Measurements from ENCODE around the gene DNMBP.
"Not testable (repeated sequence)": the region's sequence is repeated elsewhere in the genome, so short reads cannot be mapped to it uniquely, and the experiment has no call there.

Gene DNMBP

DNA sequence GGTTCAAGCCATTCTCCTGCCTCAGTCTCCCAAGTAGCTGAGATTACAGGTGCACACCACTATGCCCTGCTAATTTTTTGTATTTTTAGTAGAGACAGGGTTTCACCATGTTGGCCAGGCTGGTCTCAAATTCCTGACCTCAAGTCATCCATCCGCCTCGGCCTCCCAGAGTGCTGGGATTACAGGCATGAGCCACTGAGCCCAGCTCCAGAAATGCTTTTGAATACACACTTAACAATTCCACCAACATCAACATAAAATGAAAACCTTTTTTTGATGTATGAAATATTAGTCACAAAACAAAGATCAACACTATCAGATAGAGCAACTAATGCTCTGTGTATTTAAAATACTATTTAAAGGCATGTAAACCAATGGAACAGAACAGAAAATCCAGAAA, 63.7 kb downstream of the DNMBP start:
- not testable (repeated sequence) for DNase-seq (ENCODE audit: low read depth in 3 of 3)

DNA sequence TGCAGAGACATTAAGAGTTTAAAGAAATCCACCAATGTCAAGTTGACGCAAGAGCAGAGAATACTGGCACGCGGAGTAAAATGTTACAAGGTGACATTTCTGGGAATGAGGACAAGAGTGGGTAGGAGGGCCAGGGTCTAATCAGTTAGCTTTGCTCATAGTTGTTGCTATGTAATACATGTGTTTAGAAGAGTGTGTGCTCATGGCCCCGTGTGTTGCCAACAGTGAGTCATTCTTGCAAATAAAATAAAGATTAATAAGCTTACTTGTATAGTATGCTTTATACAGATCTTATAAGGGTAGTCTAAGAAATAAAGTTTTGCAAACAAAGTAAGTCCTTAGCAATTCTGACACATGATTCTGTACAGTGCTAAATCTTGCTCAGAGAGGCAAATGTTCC, 64.5 kb downstream of the DNMBP start:
- no peak for DNase-seq (ENCODE audit: low read depth in 3 of 3)

DNA sequence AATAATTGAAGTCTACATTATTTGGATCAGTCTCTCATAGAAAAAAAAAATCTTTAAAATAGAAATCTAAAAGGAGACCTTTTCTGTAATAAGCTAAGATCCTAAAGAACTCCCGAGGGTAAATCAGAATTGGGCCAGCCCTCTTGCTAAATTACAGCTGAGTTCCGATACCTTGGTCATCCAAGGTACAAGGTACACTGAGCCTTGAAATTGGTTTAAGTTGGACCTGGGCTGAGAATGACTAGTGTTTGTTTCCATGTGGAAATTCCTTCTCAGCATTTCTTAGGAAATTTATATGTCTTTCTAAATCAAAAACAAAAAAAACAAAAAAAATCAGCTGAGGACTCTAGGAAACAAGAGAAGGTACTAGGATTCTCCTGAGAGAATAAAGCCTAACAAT, 64.9 kb downstream of the DNMBP start:
- DNase-seq (ENCODE audit: low read depth in 3 of 3): no peak

- DNase-seq (ENCODE audit: low read depth in 3 of 3): no peak
Measured at GRCh38 chr10:99943908-99944307, 65.8 kb downstream of the DNMBP start.

GRCh38 chr10:99941942-99942820, 67.6 kb downstream of the DNMBP start:
- DNase-seq (ENCODE audit: low read depth in 3 of 3): no peak

DNA sequence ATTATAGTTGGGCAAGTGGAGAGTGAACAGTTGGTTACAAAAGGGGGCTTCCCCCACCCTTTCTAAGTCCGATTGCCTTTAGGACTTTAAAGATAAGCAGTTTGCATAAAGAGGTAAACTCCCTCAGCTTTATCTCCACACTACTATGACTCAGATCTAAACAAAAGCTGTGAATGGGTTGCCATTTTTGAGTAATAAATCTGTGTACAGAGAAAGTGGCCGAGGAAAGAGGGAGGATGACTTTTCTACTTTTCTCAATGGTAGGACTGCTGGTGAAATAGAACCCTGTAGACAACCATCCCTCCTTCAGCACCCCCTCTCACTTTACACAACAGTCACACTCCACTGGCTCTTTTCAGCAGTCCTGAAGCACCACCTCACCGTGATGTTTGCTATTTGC, 71.2 kb downstream of the DNMBP start:
- DNase-seq (ENCODE audit: low read depth in 3 of 3): no peak

GRCh38 chr10:99937630-99938029, 72.1 kb downstream of the DNMBP start:
- no peak for DNase-seq (ENCODE audit: low read depth in 3 of 3)

DNA sequence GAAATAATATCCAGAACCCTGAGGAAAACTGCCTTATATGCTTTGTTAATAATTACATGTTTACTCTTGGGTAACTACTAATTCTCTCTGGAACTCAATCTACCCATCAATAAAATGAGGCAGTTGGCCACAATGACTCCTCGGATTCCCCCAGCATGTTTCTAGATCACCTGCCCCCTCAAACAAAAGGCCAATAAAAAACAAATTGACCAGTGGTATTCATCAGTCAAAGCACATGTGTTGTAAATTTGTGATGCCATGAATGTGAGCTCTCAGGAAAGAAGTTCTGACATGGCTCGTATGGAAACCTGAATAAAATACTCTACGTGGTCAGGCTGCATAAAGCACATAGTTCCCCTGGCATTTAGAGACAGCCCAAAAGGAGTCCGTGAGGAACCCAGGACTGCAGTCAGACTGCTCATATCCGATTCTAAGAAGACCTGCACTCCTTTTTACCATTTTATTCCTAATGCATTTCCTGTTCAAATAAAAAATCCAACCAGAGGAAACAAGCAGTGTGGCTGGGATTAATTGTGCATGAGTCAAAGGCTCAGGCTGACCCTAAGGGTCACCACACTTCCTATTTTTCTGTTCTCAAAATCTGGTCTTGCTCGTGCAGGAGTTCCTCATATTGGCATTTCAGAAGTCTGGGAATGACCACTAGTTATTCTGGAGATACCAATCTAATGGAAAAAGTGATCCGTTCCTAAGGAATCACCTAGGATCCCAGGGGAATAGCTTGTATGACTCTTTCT, 77.4 kb downstream of the DNMBP start:
- DNase-seq (ENCODE audit: low read depth in 3 of 3): not testable (repeated sequence)

DNA sequence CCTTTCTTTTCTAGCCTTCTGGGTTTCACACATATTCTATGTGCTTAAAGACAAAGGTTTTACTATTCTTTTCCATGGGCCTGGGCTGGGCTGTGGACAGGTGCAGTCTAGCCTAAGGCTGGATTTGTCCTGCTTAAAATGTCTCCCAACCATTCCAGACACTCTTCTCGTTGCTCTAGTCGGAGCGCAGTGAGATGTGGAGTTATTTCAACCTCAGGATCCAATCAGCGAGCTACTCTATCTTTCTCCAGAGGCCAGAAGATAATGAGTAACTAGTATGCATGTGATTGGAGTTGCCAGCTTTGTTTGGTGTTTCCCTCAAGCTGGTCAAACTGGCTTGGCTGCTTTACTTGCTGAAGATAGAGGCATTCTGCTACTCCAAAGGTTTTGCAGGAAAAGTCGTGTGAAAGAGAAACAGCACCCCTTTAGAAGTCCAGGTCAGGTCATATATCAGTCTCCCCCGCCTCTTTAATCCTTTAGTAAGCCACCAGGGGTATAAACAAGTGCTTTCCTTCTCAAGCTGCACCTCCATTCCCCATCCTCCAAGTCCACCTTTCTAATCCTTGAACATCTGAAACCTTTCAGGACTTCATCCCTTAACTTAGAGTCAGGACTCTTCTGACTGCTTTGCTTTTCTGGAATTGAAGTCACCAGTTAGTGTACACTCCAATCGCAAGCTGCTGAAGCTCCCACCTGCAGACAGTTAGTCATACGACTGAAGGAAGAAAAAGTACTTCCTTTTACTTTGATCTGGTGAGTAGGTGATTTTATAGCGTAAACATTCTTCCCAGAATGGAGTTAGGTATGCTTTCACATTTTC, 78.8 kb downstream of the DNMBP start:
- no peak for DNase-seq (ENCODE audit: low read depth in 3 of 3)

GRCh38 chr10:99929360-99929759, 80.4 kb downstream of the DNMBP start:
- DNase-seq (ENCODE audit: low read depth in 3 of 3): no peak

- DNase-seq (ENCODE audit: low read depth in 3 of 3): no peak
Measured at GRCh38 chr10:99927721-99928280, 81.9 kb downstream of the DNMBP start.

GRCh38 chr10:99926925-99927720, 82.6 kb downstream of the DNMBP start:
- no peak for DNase-seq (ENCODE audit: low read depth in 3 of 3)

GRCh38 chr10:99924451-99925255, 85.1 kb downstream of the DNMBP start:
- no peak for DNase-seq (ENCODE audit: low read depth in 3 of 3)

DNA sequence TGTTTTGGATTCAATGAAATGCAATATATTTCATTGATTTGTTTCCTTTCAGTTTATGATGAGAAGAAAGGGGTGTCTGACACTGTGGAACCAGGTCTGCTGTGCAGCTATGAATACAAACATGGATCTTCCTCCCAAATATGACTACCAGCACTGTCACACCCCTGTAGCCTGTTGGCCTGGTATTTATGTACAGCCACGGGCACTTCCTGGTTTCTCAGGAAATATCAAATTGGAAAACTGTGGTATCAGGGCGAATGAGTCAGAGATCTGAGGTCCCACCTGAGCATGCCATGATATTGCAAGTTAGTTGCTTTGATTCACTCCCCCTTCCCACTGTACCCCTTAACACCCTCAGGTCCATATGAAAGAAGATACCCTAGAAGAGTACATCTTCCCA, 87.8 kb downstream of the DNMBP start:
- DNase-seq (ENCODE audit: low read depth in 3 of 3): no peak

DNA sequence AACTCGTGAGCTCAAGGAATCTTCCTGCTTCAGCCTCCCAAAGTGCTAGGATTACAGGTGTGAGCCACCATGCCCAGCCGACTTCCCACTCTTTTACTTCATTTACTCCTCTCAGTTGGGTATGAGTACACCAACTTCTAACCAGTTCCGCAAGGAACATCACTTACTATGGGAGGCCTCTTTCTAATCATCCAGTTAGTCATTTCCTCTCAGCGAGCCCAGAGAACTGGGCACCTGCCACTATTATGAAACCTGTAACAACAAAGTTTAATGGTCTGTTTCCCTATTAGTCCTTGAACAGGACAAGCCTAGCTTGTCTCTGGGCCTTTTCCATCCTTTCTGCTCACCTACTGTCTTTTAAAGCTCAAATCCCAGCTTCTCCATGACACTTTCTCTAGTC, 88.8 kb downstream of the DNMBP start:
- DNase-seq (ENCODE audit: low read depth in 3 of 3): no peak

DNA sequence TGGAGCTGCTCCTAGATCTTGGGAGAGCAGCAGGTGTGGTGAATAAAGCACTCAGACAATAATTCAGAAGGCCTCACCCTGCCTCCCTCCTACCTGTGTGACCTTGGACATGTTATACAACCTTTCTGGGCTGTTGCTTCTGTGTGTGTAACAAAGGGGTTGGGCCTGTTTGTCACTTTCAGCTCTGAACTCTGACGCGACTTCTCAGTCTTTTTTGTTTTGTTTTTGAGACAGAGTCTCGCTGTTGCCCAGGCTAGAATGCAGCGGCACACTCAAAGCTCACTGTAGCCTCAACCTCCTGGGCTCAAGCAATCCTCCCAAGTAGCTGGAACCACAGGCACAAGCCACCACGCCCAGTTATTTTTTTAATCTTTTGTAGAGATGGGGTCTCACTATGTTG, 89.3 kb downstream of the DNMBP start:
- DNase-seq (ENCODE audit: low read depth in 3 of 3): no peak

DNA sequence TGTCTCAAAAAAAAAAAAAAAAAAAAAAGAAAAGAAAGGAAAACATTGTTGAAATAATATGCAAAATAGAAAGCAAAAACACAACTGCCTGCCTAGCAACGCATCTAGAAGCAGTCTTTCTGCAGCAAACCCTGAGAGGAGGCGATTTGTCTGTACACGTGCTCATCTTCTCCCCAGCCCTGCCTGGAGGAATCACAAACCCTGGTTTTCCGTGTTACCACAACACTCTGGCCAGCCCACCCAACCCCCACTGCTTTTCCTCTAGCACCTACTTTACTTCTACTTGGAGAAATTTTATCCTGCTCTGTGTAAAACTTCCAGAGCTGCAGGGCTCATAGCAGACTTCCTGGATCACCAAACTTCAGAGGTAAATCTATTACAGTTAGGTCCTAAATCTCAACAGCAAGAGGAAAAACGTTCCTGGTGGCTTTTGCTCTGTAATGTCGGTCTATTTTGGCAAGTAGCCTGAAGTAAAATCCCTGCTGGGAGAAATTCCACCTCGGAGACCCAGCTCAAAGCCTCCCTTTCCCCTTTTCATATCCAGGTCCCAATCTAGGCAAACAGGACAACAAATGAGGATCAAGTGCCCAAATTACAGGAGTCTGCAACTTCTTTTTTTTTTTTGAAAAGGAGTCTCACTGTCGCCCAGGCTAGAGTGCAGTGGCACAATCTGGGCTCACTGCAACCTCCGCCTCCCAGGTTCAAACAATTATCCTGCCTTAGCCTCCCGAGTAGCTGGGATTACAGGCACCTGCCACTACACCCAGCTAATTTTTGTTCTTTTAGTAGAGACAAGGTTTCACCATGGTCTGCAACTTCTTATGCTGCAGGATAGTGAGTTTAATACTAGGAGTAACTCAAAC, 91.6 kb downstream of the DNMBP start:
- no peak for DNase-seq (ENCODE audit: low read depth in 3 of 3)

- no peak for DNase-seq (ENCODE audit: low read depth in 3 of 3)
Measured at GRCh38 chr10:99916776-99917175, 93.0 kb downstream of the DNMBP start.

DNA sequence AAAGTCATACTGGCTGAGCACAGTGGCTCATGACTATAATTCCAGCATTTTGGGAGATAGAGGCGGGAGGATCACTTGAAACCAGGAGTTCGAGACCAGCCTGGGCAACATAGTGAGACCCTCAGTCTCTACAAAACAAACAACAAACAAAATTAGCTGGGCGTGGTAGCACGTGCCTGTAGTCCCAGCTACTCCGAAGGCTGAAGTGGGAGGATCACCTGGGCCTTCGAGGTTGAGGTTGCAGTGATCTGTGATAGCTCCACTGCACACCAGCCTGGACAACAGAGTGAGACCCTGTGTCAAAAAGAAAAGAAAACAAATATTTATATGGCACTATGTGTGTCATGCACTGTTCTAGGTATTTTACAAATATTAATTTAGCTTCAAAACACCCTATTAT, 94.3 kb downstream of the DNMBP start:
- no peak for DNase-seq (ENCODE audit: low read depth in 3 of 3)
